Stimulated activated CD8-positive, alpha-beta memory T cell treated with anti-CD3 and anti-CD28 coated beads, Interleukin-2, amount 100 ng/mL, for 1 hour (primary cell): Measurements from ENCODE around the gene LRRK1.

ENCODE experiments used
- DNase-seq, 2 donors: peaks; one replicate each; pipeline ENCODE4 v3.0.0-alpha.2; 2020; ENCODE audit warnings: low read depth in 2 of 2

Gene LRRK1

GRCh38 chr15:100890850-100891249, 28.3 kb upstream of the LRRK1 start:
- no peak for DNase-seq

GRCh38 chr15:100891307-100892012, 27.7 kb upstream of the LRRK1 start:
- no peak for DNase-seq

GRCh38 chr15:100892013-100892355, 27.2 kb upstream of the LRRK1 start:
- no peak for DNase-seq

- DNase-seq = no peak
These were observed 25.7 kb upstream of the LRRK1 start for GRCh38 chr15:100893261-100893963.

- DNase-seq = no peak
These were observed 25.2 kb upstream of the LRRK1 start for GRCh38 chr15:100893964-100894295.

- DNase-seq = no peak
These were observed 23.4 kb upstream of the LRRK1 start for GRCh38 chr15:100895721-100896120.

- DNase-seq = no peak
These were observed 21.7 kb upstream of the LRRK1 start for GRCh38 chr15:100897221-100898151.

GRCh38 chr15:100898152-100898490, 21.0 kb upstream of the LRRK1 start:
- no peak for DNase-seq

GRCh38 chr15:100898661-100899462, 20.3 kb upstream of the LRRK1 start:
- DNase-seq = no peak

GRCh38 chr15:100899601-100900000, 19.6 kb upstream of the LRRK1 start:
- no peak for DNase-seq

- no peak for DNase-seq
These were observed 18.9 kb upstream of the LRRK1 start for GRCh38 chr15:100900136-100900794.

- no peak for DNase-seq
These were observed 18.4 kb upstream of the LRRK1 start for GRCh38 chr15:100900795-100901169.

GRCh38 chr15:100901296-100901695, 17.9 kb upstream of the LRRK1 start:
- no peak for DNase-seq

- no peak for DNase-seq
These were observed 17.3 kb upstream of the LRRK1 start for GRCh38 chr15:100901702-100902435.

- DNase-seq = no peak
These were observed 16.6 kb upstream of the LRRK1 start for GRCh38 chr15:100902436-100903167.

GRCh38 chr15:100903168-100903554, 16.0 kb upstream of the LRRK1 start:
- DNase-seq = no peak

- DNase-seq = no peak
These were observed 13.3 kb upstream of the LRRK1 start for GRCh38 chr15:100905850-100906249.

- no peak for DNase-seq
These were observed 10.7 kb upstream of the LRRK1 start for GRCh38 chr15:100908466-100908865.

- DNase-seq = no peak
These were observed 9.6 kb upstream of the LRRK1 start for GRCh38 chr15:100909565-100909964.
